Hematopoietic multipotent progenitor cell treated with erythropoietin and hydrocortisone succinate and interleukin-3 and kit ligand, for 15 days (in vitro differentiated cells): ENCODE results near the gene TACC3.

ENCODE experiments used
- DNase-seq: peaks from one replicate; pipeline ENCODE4 v3.0.0-alpha.2; 2015; ENCODE audit warnings: low spot score

TACC3 gene

DNA sequence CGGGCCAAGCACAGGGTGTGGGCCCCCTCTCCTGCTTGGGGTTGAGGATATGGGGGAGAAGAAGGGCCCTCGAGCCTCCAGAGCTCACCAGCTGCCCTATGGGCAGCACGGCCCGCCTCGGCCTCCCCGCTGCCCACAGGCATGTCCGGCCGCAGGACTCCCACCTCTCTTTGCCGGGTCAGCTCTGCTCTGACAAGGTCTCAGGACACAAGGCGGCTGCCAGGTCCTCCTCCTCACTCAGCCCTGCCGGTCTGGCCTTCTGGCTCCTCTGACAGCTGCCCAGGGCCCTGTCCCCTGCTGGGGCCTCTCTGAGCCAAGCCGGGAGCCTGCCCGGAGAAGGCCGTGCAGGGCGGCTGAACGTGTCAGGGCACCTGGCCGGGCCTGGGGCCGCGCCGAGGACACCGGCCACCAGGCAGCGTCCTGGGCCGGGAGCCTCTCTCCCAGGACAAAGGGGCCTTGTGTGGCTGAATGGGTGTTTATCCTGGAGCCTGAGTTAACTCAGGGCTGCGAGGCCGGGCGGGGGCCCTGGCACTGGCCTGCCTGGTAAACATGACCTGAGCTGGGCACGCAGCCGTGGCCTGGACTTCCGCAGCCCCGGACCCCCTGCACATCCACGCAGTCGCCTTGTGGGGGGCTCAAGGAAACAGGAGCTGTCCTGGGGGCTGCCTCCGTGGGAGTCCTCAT, 25.7 kb downstream of the TACC3 start:
- no peak for DNase-seq

DNA sequence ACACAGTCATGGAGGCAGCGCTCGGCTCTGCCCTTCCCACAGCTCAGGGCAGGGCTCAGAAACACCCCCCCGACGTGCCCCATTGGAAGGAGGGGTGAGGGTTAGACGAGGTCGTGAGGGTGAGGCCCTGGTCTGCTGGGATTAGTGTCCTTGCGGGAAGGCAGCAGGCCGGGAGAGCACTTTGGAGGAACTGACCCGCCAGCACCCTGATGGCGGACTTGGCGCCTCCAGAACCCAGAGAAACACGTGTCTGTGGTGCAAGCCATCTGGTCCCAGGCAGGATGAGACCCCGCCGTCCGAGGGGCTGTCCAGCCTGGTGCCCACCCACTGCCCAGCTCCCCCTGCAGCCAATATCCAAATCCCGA, 26.3 kb downstream of the TACC3 start:
- DNase-seq: no peak

DNA sequence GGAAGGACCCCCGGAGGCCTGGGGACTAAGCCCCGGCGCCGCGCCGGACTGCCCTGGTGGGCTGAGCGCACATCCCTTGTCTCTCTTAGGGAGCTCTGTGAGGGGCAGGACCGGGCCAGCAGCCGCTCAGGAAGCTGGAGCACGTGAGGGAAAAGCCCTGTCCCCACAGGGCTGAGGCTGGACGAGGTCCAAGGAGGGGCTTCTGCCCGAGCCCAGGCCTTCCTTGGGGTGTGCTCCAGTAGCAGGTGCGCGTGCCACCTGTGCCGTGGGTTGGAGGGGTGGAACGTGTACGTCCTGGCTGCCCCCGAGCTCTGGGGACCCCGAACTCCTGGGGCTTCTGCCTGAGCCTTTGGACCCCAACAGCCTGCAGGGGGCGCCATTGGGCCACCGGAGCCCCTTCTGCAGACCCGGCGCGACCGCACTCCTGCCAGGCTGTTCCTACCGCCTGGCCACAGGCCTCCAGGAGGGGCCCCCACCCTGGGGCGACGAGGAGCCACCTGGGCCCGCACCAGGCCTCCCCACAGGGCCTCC, 27.2 kb downstream of the TACC3 start:
- DNase-seq: peak; percentile 80

DNA sequence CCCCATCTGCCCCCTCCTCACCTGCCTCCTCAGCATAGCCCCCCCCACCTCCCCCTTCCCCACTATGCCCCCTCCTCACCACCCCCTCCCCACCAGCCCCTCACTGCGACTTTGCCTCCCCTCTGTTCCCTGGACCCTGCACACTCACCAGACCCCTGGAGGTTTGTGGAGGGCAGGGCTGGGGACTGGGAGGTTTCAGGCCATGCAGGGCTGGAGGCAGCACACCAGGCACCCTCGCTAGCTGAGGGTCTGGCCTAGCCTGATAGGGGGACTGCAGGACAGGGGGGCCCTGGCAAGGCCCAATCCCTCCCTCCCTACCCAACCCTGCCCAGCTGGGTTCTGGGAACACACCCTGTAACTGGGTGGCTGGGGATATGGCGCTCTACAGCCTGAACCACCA, 28.0 kb downstream of the TACC3 start:
- peak; percentile 27 for DNase-seq

DNA sequence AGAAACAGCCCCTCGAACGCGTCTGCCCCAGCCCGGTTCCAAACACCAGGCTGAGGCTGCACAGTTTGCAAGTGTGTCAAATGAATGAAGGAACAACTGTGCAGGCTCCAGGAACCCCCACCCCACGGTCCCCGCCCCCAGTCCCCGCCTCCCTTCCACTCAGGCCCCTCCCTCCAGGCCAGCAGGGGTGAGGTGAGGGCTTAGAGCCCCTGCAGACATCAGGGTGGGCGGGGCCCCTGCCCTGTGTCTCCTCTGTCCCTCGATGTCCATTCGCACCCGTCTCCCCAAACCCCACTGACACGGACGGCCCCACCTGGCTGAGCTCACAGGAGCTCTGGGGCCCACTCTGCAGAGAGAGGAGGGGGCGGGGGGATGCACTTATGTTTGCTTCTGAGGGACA, 28.5 kb downstream of the TACC3 start:
- DNase-seq: no peak

DNA sequence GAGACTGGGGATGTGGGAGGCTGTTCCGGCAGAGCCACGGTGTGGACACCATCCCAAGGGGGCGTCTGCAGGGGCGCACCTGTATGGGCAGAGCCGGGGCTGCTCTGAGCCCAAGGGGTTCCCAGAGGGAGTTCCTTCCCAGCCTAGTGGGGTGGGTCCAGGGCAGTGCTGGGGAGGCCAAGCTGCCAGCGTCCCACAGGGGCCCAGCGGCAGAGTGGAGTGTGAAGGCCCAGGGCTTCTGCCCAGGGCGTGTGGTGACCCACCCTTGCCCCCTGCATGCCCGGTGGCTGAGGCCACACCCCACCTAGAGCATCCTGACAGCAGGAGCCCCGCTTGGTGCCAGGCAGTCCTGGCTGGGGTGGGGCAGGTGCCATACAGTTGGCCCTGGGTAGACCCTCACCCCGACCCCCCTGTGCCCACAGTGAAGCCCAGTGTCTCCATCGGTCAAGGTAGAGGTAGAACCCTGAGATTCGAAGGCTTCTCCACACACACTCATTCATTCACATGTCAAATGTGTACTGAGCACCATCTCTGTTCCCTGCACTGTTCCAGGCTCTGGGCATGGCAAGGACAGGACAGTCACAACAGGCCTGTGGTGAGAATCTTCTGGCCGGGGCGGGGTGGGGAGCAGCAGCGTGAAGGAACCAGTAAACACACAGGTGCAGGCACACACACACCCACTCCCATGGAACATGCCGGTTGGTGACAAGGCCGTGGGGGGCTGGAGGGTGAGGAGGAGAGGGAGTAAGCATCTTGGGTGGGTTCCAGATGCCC, 29.2 kb downstream of the TACC3 start:
- DNase-seq: no peak

DNA sequence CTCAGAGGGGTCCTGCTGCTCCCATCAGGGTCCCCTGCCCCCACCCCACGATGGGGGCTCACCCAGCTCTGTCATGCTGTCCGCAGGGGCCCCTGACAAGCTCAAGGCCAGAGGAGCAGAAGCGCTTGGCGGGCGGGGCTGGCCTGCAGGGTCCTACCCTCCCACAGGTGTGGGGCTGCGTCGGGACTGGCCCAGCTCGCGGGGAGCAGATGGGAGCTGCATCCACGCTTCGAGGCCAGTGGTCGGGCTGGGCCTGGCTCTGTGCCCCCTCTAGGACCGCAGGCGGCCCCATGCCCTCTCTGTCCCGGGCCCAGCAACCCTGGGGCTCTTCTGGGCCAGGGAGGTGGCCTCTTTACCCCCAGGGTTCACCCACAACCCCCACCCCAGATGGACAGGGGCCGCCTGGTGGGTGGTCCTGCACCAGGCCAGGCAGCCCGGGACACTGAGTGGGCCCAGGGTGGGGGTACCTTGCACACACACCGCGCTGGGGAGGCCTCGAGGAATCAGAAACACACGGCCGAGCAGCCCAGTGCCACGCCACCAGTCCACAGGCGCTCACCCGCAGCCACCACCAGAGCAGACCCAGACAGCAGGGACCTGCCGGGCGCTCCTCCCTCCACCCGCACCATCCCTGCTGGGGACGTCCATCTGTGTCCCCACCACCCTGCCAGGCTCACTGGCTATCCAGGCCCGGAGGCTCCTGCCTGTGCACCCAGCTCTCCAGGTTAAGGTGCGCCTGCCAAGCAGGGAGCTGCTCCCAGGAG, 30.0 kb downstream of the TACC3 start:
- DNase-seq: no peak

DNA sequence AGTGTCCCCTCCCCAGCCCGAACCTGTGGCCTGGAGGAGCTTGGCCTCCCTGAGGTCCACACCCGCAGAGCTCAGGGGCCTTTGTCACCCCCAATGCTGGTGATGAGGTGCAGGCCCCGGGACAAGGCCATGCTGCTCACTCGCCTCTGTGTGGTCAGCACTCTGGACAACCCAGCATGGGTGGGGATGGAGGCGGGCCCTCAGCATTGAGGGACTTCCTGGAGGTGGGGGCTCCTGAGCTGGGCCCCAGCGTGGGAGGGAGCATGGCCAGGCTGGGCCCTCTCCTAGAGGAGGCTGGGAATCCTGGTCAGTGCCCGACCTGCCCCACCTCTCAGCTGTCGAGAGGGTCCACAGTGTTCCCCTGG, 30.6 kb downstream of the TACC3 start:
- DNase-seq: no peak

DNA sequence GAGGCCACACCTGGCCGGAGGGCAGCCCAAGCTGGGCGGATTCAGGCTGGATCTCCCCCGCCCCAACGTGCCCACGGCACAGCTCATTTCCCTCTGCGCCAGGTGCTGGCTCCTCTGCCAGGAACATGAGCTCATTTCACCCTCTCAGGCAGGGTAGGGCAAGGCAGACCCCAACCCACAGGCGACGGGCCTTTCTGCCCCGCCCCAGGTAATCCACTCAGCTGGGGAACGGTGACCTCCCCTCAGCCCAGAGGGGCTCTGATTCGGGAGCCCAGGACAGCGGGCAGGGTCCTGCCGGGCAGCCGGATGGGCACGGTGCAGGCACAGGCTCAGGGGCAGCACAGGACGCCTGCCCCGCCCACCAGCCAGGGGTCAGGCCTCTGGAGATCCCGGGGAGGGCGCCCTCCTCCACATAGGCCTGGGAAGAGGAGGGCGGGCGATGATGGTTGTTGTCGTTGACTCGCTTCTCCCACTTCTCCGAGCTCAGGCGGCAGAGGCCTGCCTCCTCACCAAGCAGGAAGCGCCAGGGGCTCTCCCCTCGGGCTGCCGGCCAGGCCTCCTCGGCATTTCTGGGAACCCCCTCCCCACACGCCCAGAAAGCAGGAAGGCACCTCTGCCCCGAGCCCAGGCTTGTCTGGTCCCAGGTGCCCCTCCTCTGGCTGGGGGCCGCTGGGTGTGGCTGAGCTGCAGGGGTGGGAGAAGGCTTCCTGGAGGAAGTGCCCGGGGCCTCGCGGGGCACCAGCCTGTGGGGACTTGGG, 31.1 kb downstream of the TACC3 start:
- DNase-seq: no peak

DNA sequence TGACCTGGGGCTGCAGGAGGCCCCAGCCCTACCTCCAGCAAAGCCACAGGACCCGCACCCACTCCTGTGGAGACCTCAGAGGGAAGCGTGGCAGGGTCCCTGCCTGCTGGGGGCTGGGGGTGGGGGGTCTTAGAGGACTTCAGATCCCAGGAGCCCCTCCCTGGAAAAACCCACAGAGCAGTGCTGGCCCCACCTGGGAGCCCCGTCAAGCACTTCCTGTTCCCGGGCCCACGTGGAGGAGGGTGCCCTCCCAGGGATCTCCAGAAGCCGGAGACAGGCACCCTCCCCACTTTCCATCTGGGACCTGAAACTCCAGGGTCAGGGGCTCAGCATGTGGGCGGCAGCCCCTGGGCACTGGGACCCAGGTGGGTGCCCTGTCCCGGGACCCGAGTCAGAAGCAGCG, 32.0 kb downstream of the TACC3 start:
- no peak for DNase-seq

DNA sequence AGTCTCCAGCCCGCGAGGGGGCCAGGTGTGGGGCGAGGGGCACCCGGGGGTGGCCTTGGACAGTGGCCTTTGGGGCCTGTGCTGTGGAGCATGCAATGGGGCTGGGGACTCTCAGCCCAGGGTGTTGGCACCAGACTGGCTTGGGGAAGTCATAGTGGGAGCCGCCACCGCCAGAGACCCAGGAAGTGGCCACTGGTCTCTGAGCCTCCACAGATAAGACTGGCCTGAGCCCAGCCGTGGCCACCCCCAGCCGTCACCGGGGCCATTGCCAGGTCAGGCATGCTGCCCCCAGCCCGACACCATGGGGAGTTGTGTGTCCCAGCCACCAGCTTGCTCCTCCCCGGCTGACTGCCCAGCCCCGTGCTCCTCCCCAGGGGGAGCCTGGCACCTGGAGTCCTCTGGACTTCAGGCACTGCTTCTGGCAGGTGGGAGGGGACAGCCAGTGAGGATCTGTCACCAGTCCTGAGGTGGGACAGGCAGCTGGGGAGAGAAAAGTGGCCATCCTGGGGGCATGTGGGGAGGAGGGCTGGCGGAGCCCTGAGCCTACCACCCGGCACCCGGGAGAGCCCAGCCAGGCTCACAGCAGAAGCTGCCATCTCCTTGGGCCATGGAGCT, 32.5 kb downstream of the TACC3 start:
- no peak for DNase-seq

DNA sequence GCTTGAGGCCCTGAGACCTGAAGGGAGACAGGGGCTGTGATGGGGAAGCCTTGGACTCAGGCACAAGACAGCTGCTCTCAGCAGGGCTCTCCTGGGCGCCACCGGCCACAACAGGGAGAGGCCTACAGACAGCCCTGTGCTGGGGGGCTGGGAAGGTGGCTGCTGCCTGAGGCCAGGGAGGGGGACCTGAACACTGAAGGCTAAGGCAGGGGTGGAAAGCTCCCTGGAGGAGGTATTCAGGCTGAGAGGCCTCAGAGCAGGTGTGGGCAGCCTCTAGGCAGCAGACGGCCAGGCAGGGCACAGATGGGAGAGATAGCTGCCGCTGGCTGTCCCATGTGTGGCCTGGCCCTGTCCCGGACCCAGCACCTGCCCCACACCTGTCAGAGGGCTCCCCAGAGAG, 33.0 kb downstream of the TACC3 start:
- DNase-seq: no peak

DNA sequence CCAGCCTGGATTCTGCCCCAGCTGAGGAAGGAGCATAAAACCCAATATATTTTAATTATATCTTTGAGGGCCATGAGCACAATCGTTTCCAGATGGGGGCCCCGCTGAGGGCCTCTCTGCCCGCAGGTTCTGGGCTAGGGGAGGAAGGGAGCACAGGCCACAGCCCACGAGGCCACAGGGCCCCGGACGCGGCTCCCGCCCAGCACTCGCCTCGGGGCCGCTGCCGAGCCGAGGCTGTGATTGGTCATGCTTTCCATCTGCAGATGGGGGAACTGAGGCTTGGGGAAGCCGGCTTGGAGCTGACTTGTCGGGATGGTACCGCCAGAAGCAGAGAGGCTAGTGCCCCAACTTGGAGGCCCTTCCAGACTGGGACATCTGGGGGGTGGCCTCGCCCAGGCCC, 34.0 kb downstream of the TACC3 start:
- no peak for DNase-seq

DNA sequence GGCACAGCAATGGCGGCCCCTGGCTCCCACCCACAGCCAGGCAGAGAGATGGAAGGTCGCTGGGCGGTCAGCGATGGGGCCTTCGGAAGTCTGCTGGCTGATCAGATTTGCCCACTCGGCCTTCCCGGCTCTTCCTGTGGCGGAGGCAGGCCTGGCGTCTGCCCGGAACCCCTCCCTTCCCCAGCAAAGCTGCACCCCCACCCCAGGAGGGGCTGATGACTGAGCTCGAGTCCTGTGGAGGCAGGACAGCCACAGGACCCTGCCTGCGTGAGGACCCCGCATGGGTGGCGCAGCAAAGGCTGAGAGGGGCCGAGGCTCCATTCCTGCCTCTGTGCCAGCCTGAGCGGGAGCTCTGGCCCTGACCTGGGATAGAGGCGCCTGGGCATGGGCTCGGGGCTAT, 34.8 kb downstream of the TACC3 start:
- no peak for DNase-seq

DNA sequence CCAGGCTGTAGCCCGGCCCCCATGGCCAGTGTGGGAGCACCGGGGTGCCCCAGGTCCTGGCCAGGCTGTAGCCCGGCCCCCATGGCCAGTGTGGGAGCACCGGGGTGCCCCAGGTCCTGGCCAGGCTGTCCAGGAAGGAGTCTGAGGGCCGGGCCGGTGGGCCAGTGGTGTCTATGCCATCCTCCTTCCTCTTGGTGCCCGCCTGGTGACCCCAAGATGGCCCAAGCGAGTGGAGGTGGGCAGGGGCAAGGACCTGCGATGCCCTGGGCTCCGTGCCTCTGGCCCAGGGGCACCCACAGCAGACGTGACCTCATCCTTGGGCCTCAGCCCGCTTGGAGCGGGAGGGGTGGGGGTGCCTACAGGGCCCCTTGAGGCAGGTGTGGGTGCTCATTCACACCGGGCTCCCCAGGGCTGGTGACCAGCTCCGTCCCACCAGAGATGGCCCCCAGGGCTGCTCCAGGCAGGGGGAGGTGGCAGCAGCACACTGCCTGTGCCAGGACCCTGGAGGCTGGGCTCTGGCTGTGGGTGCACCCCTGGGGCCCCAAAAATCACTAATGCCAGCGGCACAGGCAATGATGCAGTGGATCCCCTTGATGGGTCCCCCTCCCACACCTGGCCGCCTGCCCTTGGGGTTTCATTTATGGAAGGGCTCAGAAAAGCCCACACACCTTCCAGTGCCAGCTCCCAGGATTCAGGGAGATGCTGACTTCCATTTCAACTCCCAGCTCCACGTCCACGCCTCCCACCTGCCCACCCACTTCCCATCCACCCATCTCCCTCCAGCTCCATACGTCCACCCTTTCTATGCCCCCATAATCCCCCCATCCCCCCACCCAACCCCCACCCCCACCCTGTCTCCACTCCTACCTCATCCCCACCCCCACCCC, 35.8 kb downstream of the TACC3 start:
- no peak for DNase-seq

DNA sequence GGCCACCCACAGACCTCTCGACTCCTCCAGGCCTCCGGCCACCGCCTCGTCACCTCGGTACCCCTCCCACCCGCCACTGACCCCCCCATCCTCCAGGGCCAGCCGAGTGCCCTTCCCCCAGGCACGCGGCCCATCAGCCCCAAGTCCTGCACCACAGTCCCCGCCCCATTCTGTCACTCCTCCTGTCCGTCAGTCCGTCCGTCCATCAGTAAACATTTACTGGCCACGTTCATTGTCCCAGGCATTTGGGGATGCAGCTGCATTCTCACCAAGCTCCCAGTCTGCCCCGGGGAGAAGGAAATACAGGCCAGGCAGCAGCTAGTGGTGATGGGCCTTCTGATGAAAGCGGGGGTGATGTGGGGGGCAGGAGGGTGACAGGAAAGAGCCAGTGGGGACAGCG, 36.5 kb downstream of the TACC3 start:
- DNase-seq: no peak

DNA sequence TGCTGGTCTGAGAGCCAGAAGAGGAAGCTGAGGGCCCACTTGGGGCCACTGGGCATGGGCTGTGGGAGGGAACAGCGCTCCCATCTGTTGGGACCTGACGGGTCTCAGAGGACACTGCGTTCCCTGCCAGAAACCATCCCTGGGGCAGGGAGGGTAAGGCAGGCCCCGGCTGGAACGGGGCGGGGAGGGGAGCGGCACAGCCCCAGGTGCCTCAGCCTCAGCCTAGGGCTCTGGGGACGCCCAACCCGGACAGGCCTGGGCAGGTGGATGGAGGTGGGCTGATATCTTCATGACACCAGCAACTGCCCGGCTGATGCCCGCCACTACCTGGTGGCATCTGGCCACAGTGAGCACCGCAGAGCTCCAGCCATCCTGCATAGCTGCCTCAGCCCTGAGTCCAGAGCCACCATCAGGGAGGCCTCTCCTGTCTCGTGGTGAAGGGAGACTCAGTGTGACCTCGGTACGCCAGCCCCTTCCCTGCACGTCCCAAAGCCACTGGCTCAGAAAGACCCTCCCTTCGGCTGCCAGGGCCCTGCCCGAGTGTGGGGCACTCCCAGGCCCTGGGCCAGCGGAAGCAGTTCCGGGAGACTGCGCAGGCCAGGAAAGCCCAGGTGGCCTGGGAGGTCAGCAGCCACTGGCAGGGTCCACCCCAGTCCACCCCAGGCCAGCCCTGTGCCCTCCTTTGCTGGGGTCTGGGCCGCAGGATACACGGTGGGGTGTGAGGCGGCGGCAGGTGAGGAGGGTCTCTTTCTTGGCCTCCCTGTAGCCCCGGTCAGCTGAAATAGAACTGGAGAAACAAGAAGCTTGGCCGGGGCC, 37.2 kb downstream of the TACC3 start:
- no peak for DNase-seq

DNA sequence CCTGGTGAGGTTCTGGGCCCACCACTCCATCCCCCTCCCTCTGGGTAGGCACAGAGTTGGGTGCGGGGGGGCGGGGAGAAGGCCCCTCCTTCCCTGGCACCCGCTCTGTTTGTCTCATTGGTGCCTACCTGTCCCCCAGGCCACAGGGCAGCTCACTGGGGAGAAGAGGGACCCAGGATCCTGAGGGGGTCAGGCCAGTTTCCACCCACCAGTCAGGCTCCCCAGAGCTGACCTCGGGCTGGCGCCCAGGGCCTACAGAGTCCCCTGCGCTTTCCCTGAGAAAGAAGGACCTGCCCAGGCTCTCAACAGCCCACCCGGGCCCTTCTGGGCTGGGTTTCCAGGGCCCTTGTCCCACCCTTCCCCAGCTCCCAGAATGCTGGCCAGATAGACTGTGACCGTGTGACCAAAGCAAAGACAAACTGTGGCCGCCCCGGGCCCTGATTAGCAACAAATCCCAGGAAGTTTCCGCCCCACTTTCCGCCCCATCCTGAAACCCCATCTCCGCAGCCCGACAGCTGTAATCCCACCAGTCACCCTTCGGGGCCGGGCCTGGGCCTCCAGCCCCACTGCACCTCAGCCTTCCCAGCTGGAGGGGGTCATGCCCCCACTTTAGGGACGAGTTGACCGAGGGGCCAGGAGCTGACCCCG, 38.0 kb downstream of the TACC3 start:
- no peak for DNase-seq

DNA sequence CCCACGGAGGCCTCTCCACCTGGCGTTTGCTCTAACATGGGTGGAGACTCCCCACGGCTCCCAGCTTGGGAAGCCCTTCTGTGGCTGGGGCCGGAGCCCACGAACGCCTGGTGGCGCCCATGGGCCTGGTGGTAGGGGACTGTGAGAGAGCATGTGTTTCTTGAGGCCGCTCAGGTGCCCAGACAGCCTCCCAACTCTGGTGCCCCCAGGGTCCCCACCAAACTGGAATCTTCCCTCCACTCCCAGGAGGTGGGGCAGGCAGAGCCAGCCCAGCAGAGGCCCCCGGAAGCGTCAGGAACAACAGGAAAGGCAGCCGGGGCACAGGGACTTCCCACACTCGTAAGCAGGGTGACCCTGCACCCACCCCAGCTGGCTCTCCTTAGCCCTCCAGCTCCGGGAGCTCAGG, 38.5 kb downstream of the TACC3 start:
- DNase-seq: no peak
